Heart left ventricle (tissue), 16 donors: ENCODE results near the gene NPL. TPM values are rescaled to one million over a fixed set of nuclear protein-coding genes. Genes with fewer than 3 reads are reported as not detected.

Source experiments
- ATAC-seq, 4 donors: fragments of 200-7000 bp; cut with Tn5 transposase; one replicate each; pipeline ENCODE4 v1.9.1; 2020 to 2022; ENCODE audit warnings: moderate library complexity in 4 of 4, mild to moderate bottlenecking in 3 of 4, moderate number of reproducible peaks in 1 of 4
- DNase-seq, 5 donors: peaks; one replicate each; pipeline ENCODE4 v3.0.0-alpha.2; 2020
- H3K27ac ChIP-seq, 12 donors: fragments of 200-600 bp; sonication (generic) in 4 of 12; one replicate each; pipeline versions ENCODE4 v1.5.0 to v1.8.0; 2016 to 2022; ENCODE audit warnings: mild to moderate bottlenecking in 2 of 12
- H3K27me3 ChIP-seq, 9 donors: fragments of 200-600 bp; sonication (generic) in 2 of 9; one replicate each; pipeline versions ENCODE4 v1.5.1 to v1.8.0; 2016 to 2022; ENCODE audit warnings: mild to moderate bottlenecking in 3 of 9
- H3K36me3 ChIP-seq, 9 donors: fragments of 200-600 bp; sonication (generic) in 2 of 9; one replicate each; pipeline versions ENCODE4 v1.5.0 to v1.8.0; 2018 to 2022; ENCODE audit warnings: mild to moderate bottlenecking in 2 of 9
- H3K4me1 ChIP-seq, 12 donors: fragments of 200-600 bp; sonication (generic) in 4 of 12; one replicate each; pipeline versions ENCODE4 v1.5.0 to v1.8.0; 2016 to 2022; ENCODE audit warnings: mild to moderate bottlenecking in 3 of 12
- H3K4me3 ChIP-seq, 12 donors: fragments of 200-600 bp; sonication (generic) in 4 of 12; one replicate each; pipeline versions ENCODE4 v1.5.0 to v1.8.0; 2017 to 2022; ENCODE audit warnings: mild to moderate bottlenecking in 9 of 12, moderate library complexity in 4 of 12
- H3K9me3 ChIP-seq, 12 donors: fragments of 200-600 bp; sonication (generic) in 4 of 12; one replicate each; pipeline versions ENCODE4 v1.5.0 to v1.8.0; 2016 to 2022; ENCODE audit warnings: mild to moderate bottlenecking in 1 of 12
- POLR2A ChIP-seq, 2 donors: fragments of 450-650 bp; IDR thresholded peaks; one replicate each; pipeline ENCODE4 v1.6.1; 2017; ENCODE audit warnings: antibody characterized with exemption in 2 of 2, mild to moderate bottlenecking in 2 of 2, moderate library complexity in 2 of 2
- WGBS, 4 donors: extraction: QIAGEN DNeasy Blood & Tissue Kit in 2 of 4; methylation state at CpG; one replicate each; pipeline versions ENCODE4 v1.1.5 to v1.1.7; 2013 to 2018; 5-methylcytosine and 5-hydroxymethylcytosine counted together
- intact Hi-C, 10 donors: fragments of 100-400 bp; cut with DNase I; formaldehyde crosslinking; loops; one replicate each; pipeline versions ENCODE4 v1.11.1 to v1.14.2; 2022
- polyA plus RNA-seq, 2 donors: library from polyadenylated mRNA; stranded (reverse); fragments of 200-250 nt; gene quantifications; one replicate each; pipeline ENCODE4 v1.2.3, GENCODE V29; 2013
- total RNA-seq, 9 donors: library from RNA; depleted of rRNA in 2 of 9; stranded (reverse); fragments of >200 nt in 2 of 9; fragmentation: NEBNext Ultra II Directional in 3 of 9; extraction: Animal tissue kit (Norgen Biotek cat#: 25700) in 3 of 9; gene quantifications; one replicate each; pipeline versions ENCODE4 v1.1.0 to v1.2.4, GENCODE V29; 2016 to 2023
- TF ChIP-seq, protein P1 (sequence below), 12 donors: fragments of 200-600 bp; sonication (generic) in 4 of 12; IDR thresholded peaks; one replicate each; pipeline versions ENCODE4 v1.5.0 to v1.8.0; 2018 to 2022; ENCODE audit warnings: antibody characterized with exemption in 12 of 12, mild to moderate bottlenecking in 5 of 12
- donor health status: ischemic (EF 13 %, LVEDD 7.1; RV severe dilation, severe dysfunction).
- donor health status: healthy with polysubstance abuse.
- donor health status: DM: no; HTN: yes; CAD: no.
- donor health status: DM: no; HTN: no; CAD: no.
- donor health status: ischemic (EF 25% LVEDD 6.9; RV normal size, moderate dysfunction).
- donor health status: ischemic (EF 25% LVEDD 5.7; RV mildly dilated, moderate dysfunction).
- donor health status: healthy.
- donor health status: DM: yes; HTN: yes; CAD: no.
- donor health status: ischemic (EF 35%, LVEDD 5.7; RV mildly dilated, moderate dysfunction).
- donor health status: nonischemic (EF 11% LVEDD 7.7; RV severe dilation, severe dysfunction).
- donor health status: DM: yes; HTN: yes; CAD: no.
- donor health status: PGD.
- donor health status: ischemic (EF 29% LVEDD 5.4; RV normal size, mild dysfunction).
- donor health status: nonischemic (EF 23%, LVEDD 6.1; RV moderate dilation, normal function).

Gene NPL
- total and polyA plus RNA-seq, 11 donors: 1.4 to 62.7 (median 2.9) TPM

DNA sequence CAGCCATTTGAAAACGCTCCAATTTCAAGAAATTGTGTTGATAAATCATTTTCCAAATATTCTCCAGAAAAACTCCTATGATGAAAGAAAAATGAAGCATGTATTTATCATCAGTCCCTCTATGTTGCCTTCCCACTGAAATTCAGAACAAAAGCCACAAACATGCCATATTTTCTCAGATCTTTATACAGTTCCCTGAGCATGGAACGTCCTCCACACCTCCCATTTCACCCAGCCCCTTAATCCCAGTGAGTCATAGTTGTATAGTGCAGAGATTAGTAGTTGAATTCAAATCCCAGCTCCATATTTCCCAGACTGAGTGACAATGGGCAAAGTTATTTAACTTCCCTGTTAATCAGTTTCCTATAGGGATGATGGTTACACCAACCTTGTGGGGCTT is 20.6 kb upstream of the NPL start:
- H3K27ac ChIP-seq: peak overlapping the region in 3 of 12 donors; percentile 30 to 39 (median 32)
- TF ChIP-seq, protein P1, sequence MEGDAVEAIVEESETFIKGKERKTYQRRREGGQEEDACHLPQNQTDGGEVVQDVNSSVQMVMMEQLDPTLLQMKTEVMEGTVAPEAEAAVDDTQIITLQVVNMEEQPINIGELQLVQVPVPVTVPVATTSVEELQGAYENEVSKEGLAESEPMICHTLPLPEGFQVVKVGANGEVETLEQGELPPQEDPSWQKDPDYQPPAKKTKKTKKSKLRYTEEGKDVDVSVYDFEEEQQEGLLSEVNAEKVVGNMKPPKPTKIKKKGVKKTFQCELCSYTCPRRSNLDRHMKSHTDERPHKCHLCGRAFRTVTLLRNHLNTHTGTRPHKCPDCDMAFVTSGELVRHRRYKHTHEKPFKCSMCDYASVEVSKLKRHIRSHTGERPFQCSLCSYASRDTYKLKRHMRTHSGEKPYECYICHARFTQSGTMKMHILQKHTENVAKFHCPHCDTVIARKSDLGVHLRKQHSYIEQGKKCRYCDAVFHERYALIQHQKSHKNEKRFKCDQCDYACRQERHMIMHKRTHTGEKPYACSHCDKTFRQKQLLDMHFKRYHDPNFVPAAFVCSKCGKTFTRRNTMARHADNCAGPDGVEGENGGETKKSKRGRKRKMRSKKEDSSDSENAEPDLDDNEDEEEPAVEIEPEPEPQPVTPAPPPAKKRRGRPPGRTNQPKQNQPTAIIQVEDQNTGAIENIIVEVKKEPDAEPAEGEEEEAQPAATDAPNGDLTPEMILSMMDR (IDR thresholded peaks at IDR 0.05): no peak
- TF ChIP-seq POLR2A (IDR thresholded peaks at IDR 0.05): no peak
- 34 to 62% (median 46%) methylated on average over 2 of the region's 2 CpGs for WGBS, 4 donors
- H3K9me3 ChIP-seq: no peaks in the 10 kb centered on the region
- intact Hi-C loops: loop anchor here in 2 of 10 donors (5.0 to 10.0 kb wide), 2 partner anchors 62 to 94 kb away; no protein-coding TSS in a partner anchor
- DNase-seq (no peak), ATAC-seq (peak in 1 of 4 donors; percentile 60)
- H3K36me3 ChIP-seq: no peaks in the 10 kb centered on the region
- peaks cover 0 to 20% (median 0%) of the 10 kb centered on the region in 12 donors for H3K4me1 ChIP-seq
- H3K27me3 ChIP-seq: no peaks in the 10 kb centered on the region
- no peak overlapping the region for H3K4me3 ChIP-seq

DNA sequence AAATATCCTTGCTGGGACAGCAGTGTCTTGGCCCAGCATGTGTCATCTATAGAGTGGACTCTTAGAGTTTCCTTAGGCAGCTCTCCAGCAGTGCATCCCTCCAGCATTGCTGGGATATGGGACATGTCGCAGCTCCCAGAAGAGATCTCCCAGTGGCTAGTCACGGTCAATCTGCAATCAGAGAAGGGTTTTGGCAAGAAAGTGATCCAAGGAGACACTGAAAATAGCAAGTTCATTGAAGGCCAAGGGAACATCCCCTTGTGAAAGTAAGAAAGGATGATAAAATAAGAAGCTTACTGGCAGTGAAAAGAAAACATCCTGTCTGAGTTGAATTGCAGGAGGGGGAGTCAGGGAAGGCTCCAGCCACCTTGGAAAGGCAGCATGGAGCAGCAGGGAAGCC is 19.3 kb upstream of the NPL start:
- ATAC-seq: peak in 3 of 4 donors; percentile 64 to 67 (median 65)
- intact Hi-C loops: loop anchor here in 1 of 10 donors (10.0 kb wide), 1 partner anchor 45 kb away; no protein-coding TSS in a partner anchor

DNA sequence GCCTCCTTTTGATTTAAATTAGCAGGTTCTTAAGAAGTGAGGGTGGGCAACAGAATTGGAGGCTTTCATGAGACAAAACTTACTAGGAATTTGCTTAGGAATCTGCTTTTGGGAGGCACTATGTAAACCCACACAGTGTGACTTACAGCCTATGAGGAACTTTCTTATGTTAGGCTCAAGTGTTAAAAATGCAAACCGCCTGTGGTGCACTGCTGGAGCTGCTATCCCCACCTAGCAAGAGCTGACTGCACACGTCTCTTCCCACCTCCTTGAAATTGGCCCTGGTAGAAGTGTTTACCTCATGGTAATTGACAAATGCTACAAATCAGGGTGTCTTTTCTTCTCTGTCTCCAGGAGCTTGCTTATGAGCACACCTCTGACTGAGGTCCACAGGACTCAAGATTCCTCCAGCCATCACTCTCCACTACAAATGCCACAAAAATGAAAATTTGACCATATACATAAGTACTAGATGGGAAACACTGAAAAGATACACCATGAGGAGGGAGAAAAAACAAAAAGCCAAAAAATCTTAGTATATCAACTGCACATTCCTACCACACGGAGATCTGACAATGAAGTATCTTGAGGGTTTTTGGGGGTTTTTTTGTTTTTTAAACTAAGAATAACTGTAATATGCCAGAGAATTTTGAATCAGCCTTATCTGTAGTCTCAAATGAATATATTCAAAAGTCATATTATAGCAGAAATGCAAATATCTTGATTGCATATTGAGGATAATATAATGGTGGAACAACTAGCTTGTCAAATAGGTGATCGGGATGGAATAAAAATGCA is 18.2 kb upstream of the NPL start:
- H3K4me1 ChIP-seq: peaks cover 0 to 14% (median 0%) of the 10 kb centered on the region in 12 donors
- DNase-seq (no peak), ATAC-seq (no peak)
- 94 to 97% (median 96%) methylated on average over 4 of the region's 4 CpGs for WGBS, 4 donors
- H3K27ac ChIP-seq: no peak overlapping the region
- no peaks in the 10 kb centered on the region for H3K36me3 ChIP-seq
- no peak overlapping the region for H3K4me3 ChIP-seq
- TF ChIP-seq, protein P1 (IDR thresholded peaks at IDR 0.05): no peak
- TF ChIP-seq POLR2A (IDR thresholded peaks at IDR 0.05): no peak
- no peaks in the 10 kb centered on the region for H3K27me3 ChIP-seq
- H3K9me3 ChIP-seq: no peaks in the 10 kb centered on the region
- intact Hi-C loops: loop anchor here in 1 of 10 donors (10.0 kb wide), 1 partner anchor 47 kb away; no protein-coding TSS in a partner anchor

More for the DNA sequence above, 19.3 kb upstream of the NPL start:
- peak in 4 of 5 donors; percentile 38 to 54 (median 48) for DNase-seq
- 27 to 45% (median 34%) methylated on average over 2 of the region's 2 CpGs for WGBS, 4 donors
- Histone ChIP-seq H3K4me3 (no peak overlapping the region), H3K27me3 (no peaks in the 10 kb centered on the region), H3K9me3 (no peaks in the 10 kb centered on the region), H3K36me3 (no peaks in the 10 kb centered on the region), H3K27ac (peak overlapping the region in 2 of 12 donors; percentile 32 to 39), H3K4me1 (peaks cover 0 to 17% (median 0%) of the 10 kb centered on the region in 12 donors)
- TF ChIP-seq POLR2A (IDR thresholded peaks at IDR 0.05): no peak
- TF ChIP-seq, protein P1 (IDR thresholded peaks at IDR 0.05): no peak

DNA sequence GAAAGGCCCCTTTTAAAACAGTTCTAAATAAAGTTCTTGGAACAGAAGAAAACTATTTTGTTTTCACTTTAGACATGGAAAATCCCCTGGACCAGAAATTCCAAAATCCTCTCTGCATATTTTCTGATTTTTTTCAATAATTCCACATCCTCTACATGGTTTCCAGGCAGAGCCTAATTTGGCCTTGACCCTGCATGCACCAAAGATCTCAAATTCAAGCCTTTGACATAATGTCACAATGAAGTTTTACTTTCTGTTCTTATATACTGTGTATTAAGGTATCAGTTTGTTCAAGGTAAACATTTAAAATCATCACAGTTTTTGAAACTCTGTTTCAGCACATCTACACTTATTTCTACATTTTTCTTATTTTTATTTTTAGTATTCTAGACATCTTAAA is 12.2 kb upstream of the NPL start:
- peak overlapping the region in 9 of 12 donors; percentile 0 to 71 (median 29) for H3K27ac ChIP-seq
- no peak for ATAC-seq
- no peak for DNase-seq
- TF ChIP-seq, protein P1 (IDR thresholded peaks at IDR 0.05): no peak
- TF ChIP-seq POLR2A (IDR thresholded peaks at IDR 0.05): no peak
- H3K4me1 ChIP-seq: peaks cover 0 to 14% (median 2%) of the 10 kb centered on the region in 12 donors
- no peak overlapping the region for H3K4me3 ChIP-seq
- intact Hi-C loops: loop anchor here in 1 of 10 donors (5.0 to 10.0 kb wide), 2 partner anchors 53 to 95 kb away; partner anchors contain the start of gene RGS8
- no peaks in the 10 kb centered on the region for H3K27me3 ChIP-seq
- H3K9me3 ChIP-seq: no peaks in the 10 kb centered on the region
- H3K36me3 ChIP-seq: no peaks in the 10 kb centered on the region
